ENCODE measurements around the gene CNNM4.

CNNM4 gene

GRCh38 chr2:96830044-96830562 is 69.4 kb downstream of the CNNM4 start:
- H3K9me3 ChIP-seq (ENCODE audit: control insufficient read depth, low read length): no peaks in the 10 kb centered on the region
- peaks cover 2% of the 10 kb centered on the region for H3K4me1 ChIP-seq (ENCODE audit: control insufficient read depth, insufficient read depth, low read length)
- H3K4me3 ChIP-seq (ENCODE audit: low read length): no peak overlapping the region
- no peak overlapping the region for H3K9ac ChIP-seq (ENCODE audit: low read length)
- no peaks in the 10 kb centered on the region for H3K27me3 ChIP-seq (replicated peaks; ENCODE audit: control insufficient read depth, insufficient read depth, low read length)
- DNase-seq (ENCODE audit: low read depth): no peak
- peaks cover 11% of the 10 kb centered on the region for H3K36me3 ChIP-seq (ENCODE audit: control insufficient read depth, insufficient read depth, low read length, severe bottlenecking)

- DNase-seq (ENCODE audit: low read depth): peak; percentile 20
- no peak overlapping the region for H3K4me3 ChIP-seq (ENCODE audit: low read length)
- no peak overlapping the region for H3K9ac ChIP-seq (ENCODE audit: low read length)
- peaks cover 11% of the 10 kb centered on the region for H3K36me3 ChIP-seq (ENCODE audit: control insufficient read depth, insufficient read depth, low read length, severe bottlenecking)
- H3K4me1 ChIP-seq (ENCODE audit: control insufficient read depth, insufficient read depth, low read length): peaks cover 2% of the 10 kb centered on the region
- no peaks in the 10 kb centered on the region for H3K27me3 ChIP-seq (replicated peaks; ENCODE audit: control insufficient read depth, insufficient read depth, low read length)
- no peaks in the 10 kb centered on the region for H3K9me3 ChIP-seq (ENCODE audit: control insufficient read depth, low read length)
Measured at GRCh38 chr2:96831679-96832078, 71.0 kb downstream of the CNNM4 start.

GRCh38 chr2:96832408-96832753 is 71.7 kb downstream of the CNNM4 start:
- Histone ChIP-seq H3K9ac (ENCODE audit: low read length) (no peak overlapping the region), H3K4me3 (ENCODE audit: low read length) (no peak overlapping the region), H3K27me3 (replicated peaks; ENCODE audit: control insufficient read depth, insufficient read depth, low read length) (no peaks in the 10 kb centered on the region), H3K36me3 (ENCODE audit: control insufficient read depth, insufficient read depth, low read length, severe bottlenecking) (peaks cover 13% of the 10 kb centered on the region), H3K4me1 (ENCODE audit: control insufficient read depth, insufficient read depth, low read length) (peaks cover 2% of the 10 kb centered on the region), H3K9me3 (ENCODE audit: control insufficient read depth, low read length) (no peaks in the 10 kb centered on the region)
- DNase-seq (ENCODE audit: low read depth): no peak

GRCh38 chr2:96832754-96833507 is 72.2 kb downstream of the CNNM4 start:
- Histone ChIP-seq H3K4me1 (ENCODE audit: control insufficient read depth, insufficient read depth, low read length) (peaks cover 2% of the 10 kb centered on the region), H3K36me3 (ENCODE audit: control insufficient read depth, insufficient read depth, low read length, severe bottlenecking) (peaks cover 11% of the 10 kb centered on the region), H3K27me3 (replicated peaks; ENCODE audit: control insufficient read depth, insufficient read depth, low read length) (no peaks in the 10 kb centered on the region), H3K9ac (ENCODE audit: low read length) (no peak overlapping the region), H3K9me3 (ENCODE audit: control insufficient read depth, low read length) (no peaks in the 10 kb centered on the region), H3K4me3 (ENCODE audit: low read length) (no peak overlapping the region)
- DNase-seq (ENCODE audit: low read depth): peak; percentile 61

DNA sequence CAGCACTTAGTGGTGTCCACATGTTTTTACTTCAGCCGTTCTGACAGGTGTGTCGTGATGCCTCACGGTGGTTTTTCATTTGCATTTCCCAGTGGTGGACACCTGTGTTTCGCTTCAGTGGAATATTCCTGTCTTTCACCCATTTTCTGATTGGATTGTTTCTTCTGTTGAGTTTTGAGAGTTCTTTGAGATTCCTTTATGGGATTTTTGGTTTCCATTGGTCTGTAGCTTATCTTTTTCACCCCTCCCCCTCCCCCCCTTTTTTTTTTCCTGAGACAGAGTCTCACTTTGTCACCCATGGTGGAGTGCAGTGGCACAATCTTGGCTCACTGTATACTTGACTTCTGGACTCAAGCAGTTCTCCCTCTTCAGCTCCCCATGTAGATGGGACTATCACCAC is 75.1 kb downstream of the CNNM4 start:
- no peaks in the 10 kb centered on the region for H3K27me3 ChIP-seq (replicated peaks; ENCODE audit: control insufficient read depth, insufficient read depth, low read length)
- H3K9me3 ChIP-seq (ENCODE audit: control insufficient read depth, low read length): no peaks in the 10 kb centered on the region
- no peak overlapping the region for H3K9ac ChIP-seq (ENCODE audit: low read length)
- DNase-seq (ENCODE audit: low read depth): no peak
- no peak overlapping the region for H3K4me3 ChIP-seq (ENCODE audit: low read length)
- H3K36me3 ChIP-seq (ENCODE audit: control insufficient read depth, insufficient read depth, low read length, severe bottlenecking): peaks cover 5% of the 10 kb centered on the region
- peaks cover 2% of the 10 kb centered on the region for H3K4me1 ChIP-seq (ENCODE audit: control insufficient read depth, insufficient read depth, low read length)

DNA sequence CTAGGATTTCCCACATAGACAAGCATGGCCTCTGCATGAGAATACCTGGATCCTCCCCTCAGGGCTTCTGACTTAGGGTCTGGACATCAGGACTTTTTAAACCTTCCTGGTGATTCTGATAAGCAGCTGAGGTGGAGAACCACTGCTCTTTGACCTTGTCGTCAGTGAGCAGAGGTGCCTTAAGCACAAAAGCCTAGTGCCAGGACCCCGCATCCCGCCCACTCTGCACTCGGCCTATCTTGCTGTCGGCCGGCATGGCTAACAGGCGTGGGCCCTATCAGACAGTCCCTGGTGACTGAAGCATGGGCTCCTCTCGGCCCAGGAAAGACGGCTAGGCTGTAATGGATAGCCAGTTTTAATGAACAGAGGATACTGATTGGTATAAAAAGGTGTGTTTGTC is 76.9 kb downstream of the CNNM4 start:
- Histone ChIP-seq H3K9ac (ENCODE audit: low read length) (no peak overlapping the region), H3K27me3 (replicated peaks; ENCODE audit: control insufficient read depth, insufficient read depth, low read length) (no peaks in the 10 kb centered on the region), H3K4me1 (ENCODE audit: control insufficient read depth, insufficient read depth, low read length) (no peaks in the 10 kb centered on the region), H3K4me3 (ENCODE audit: low read length) (no peak overlapping the region), H3K9me3 (ENCODE audit: control insufficient read depth, low read length) (no peaks in the 10 kb centered on the region), H3K36me3 (ENCODE audit: control insufficient read depth, insufficient read depth, low read length, severe bottlenecking) (peaks cover 5% of the 10 kb centered on the region)
- DNase-seq (ENCODE audit: low read depth): no peak

DNA sequence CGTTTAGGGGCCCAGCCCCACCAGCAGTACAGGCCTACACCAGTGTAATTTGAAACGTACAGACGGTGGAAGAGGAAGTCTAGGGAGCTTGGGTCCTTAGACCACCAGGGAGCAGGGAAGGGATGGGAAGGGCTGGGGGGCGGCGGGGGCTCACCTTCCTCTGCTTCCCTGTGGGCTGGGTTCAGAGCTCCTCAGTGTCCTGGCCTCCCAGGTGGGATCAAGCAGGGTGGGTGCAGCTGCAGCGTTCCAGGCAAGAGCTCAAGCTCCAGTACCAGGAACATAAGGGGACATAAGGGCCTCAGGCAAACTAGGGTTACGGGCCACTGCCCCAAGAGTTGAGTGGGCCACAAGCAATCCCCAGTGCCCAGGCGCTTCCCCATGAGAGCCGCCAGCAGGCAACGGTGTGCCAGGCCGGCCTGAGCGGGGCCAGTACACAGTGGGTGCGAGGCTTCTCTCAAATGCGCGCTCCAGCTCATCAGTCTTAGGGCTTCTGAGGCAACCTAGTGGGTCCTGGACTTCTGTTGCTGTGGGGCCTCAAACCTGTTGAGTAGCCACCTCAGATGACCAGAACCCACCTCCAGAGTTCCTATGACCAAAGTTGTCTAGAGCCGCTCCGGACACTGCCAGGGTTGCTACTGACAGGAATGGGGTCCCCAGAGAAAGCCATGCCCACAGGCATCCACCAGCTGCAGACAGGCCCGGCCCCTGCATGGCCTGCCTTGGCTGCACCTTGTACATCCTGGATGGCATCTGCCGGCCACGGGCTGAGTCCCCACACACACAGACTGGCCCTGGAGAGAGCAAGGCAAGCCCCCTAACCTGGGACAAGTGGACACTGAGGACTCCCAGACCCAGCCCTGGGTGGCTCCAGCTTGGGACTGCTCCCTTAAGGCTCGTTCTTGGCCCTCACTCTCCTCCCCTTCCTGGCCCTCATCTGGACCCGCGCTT is 77.9 kb downstream of the CNNM4 start:
- H3K9me3 ChIP-seq (ENCODE audit: control insufficient read depth, low read length): no peaks in the 10 kb centered on the region
- H3K4me3 ChIP-seq (ENCODE audit: low read length): no peak overlapping the region
- peaks cover 5% of the 10 kb centered on the region for H3K36me3 ChIP-seq (ENCODE audit: control insufficient read depth, insufficient read depth, low read length, severe bottlenecking)
- H3K9ac ChIP-seq (ENCODE audit: low read length): no peak overlapping the region
- no peaks in the 10 kb centered on the region for H3K27me3 ChIP-seq (replicated peaks; ENCODE audit: control insufficient read depth, insufficient read depth, low read length)
- H3K4me1 ChIP-seq (ENCODE audit: control insufficient read depth, insufficient read depth, low read length): no peaks in the 10 kb centered on the region
- DNase-seq (ENCODE audit: low read depth): no peak

DNA sequence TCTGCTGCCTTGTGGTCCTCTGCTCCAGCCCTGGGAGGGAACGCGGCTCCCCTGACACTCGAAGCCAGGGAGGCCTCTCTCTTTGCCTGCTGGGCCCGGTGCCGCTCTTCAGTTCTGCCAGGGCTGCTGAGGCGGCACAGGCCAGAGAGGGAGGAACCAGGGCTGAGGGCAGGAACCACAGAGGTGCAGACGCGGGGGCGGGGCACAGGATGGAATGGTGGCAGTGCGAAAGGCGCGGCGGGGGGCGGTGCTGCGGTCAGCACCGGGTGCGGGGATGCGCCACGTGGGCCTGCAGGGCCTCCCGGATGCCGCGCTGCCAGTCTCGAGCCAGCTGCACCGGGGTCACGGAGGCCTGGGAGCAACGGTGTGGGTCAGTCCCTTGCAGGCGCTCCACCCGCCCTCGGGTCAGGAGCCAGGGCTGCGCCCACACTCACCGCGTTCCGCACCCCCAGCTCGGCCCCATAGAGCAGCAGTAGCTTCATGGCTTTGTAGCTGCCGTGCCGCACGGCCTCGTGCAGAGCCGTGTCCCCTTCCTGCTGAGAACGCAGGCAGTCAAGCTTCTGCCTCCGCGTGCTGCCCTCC is 78.7 kb downstream of the CNNM4 start:
- no peak for DNase-seq (ENCODE audit: low read depth)
- peaks cover 5% of the 10 kb centered on the region for H3K36me3 ChIP-seq (ENCODE audit: control insufficient read depth, insufficient read depth, low read length, severe bottlenecking)
- H3K4me3 ChIP-seq (ENCODE audit: low read length): no peak overlapping the region
- H3K27me3 ChIP-seq (replicated peaks; ENCODE audit: control insufficient read depth, insufficient read depth, low read length): no peaks in the 10 kb centered on the region
- no peak overlapping the region for H3K9ac ChIP-seq (ENCODE audit: low read length)
- H3K9me3 ChIP-seq (ENCODE audit: control insufficient read depth, low read length): no peaks in the 10 kb centered on the region
- no peaks in the 10 kb centered on the region for H3K4me1 ChIP-seq (ENCODE audit: control insufficient read depth, insufficient read depth, low read length)

DNA sequence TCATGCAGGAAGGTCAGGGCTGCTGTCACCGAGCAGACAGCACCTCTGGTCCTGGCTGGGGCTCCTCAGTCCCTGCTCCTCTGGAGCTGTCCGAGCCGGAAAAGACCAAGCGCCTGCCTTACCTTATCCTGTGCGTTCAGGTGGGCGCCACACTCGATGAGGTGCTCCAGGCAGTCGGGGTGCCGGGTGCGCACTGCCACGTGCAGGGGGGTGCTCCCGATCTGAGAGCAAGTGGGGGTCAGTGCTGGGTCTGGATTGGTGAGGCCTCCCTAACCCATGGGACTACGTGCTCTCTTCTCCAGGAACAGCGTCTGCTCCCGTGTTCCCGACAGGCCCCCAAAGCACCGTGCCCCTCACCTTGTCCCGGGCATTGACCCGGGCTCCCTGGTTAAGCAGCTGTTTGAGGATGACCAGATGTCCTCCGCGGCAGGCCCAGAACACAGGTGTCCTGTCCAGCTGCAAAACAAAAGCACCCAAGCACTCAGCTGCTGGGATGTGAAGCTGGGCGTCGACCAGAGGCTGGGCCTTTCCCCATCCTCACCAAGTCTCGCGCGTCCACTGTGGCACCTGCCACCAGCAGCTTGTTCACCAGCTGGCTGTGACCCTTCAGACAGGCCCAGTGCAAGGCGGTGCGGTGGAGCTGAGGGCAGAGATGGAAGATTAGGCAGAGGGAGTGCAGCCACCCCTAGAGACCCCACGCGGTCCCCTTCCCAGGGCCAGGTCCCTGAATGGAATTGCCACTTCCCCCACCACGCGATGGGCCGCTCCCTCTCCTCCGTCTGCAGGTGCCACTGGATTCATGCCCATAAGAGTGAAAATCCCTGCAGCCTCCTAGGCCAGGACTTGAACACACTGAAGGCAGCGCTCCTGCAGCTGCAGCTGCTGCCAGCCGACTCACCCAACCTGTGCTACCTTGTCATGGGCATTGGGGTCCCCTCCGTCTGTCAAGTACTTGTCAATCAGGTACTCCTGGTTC is 79.5 kb downstream of the CNNM4 start:
- H3K4me3 ChIP-seq (ENCODE audit: low read length): no peak overlapping the region
- H3K36me3 ChIP-seq (ENCODE audit: control insufficient read depth, insufficient read depth, low read length, severe bottlenecking): peaks cover 5% of the 10 kb centered on the region
- no peak for DNase-seq (ENCODE audit: low read depth)
- no peak overlapping the region for H3K9ac ChIP-seq (ENCODE audit: low read length)
- no peaks in the 10 kb centered on the region for H3K9me3 ChIP-seq (ENCODE audit: control insufficient read depth, low read length)
- no peaks in the 10 kb centered on the region for H3K27me3 ChIP-seq (replicated peaks; ENCODE audit: control insufficient read depth, insufficient read depth, low read length)
- no peaks in the 10 kb centered on the region for H3K4me1 ChIP-seq (ENCODE audit: control insufficient read depth, insufficient read depth, low read length)

GRCh38 chr2:96841701-96842495 is 81.2 kb downstream of the CNNM4 start:
- DNase-seq (ENCODE audit: low read depth): no peak
- no peaks in the 10 kb centered on the region for H3K4me1 ChIP-seq (ENCODE audit: control insufficient read depth, insufficient read depth, low read length)
- no peaks in the 10 kb centered on the region for H3K27me3 ChIP-seq (replicated peaks; ENCODE audit: control insufficient read depth, insufficient read depth, low read length)
- H3K36me3 ChIP-seq (ENCODE audit: control insufficient read depth, insufficient read depth, low read length, severe bottlenecking): peaks cover 8% of the 10 kb centered on the region
- no peak overlapping the region for H3K9ac ChIP-seq (ENCODE audit: low read length)
- H3K9me3 ChIP-seq (ENCODE audit: control insufficient read depth, low read length): no peaks in the 10 kb centered on the region
- H3K4me3 ChIP-seq (ENCODE audit: low read length): no peak overlapping the region

Measured in adipocyte (in vitro differentiated cells).